BE2C (cell line): ENCODE data around the gene PRC1.

Experiments
- DNase-seq: peaks from one replicate; pipeline ENCODE4 v3.0.0-alpha.2; 2020
- H3K27me3 ChIP-seq: fragments of 250-450 bp; sonication (Bioruptor Pico); 2 replicates; pipeline ENCODE4 v1.5.1; 2020; ENCODE audit warnings: mild to moderate bottlenecking
- H3K36me3 ChIP-seq: fragments of 250-450 bp; sonication (Bioruptor Pico); 2 replicates; pipeline ENCODE4 v1.5.1; 2020; ENCODE audit warnings: mild to moderate bottlenecking
- H3K4me1 ChIP-seq: fragments of 250-450 bp; sonication (Bioruptor Pico); 2 replicates; pipeline ENCODE4 v1.5.1; 2020
- H3K4me3 ChIP-seq: 2 replicates; pipeline ENCODE4 v1.5.1; 2011; ENCODE audit warnings: low read depth, low read length
- H3K9me3 ChIP-seq: fragments of 250-450 bp; sonication (Bioruptor Pico); 2 replicates; pipeline ENCODE4 v1.5.1; 2020
- CTCF ChIP-seq: IDR thresholded peaks from 2 replicates; pipeline ENCODE4 v1.5.1; 2012; ENCODE audit warnings: mild to moderate bottlenecking, low read depth, low read length

Gene PRC1

GRCh38 chr15:91031796-91032195, 37.5 kb upstream of the PRC1 start:
- TF ChIP-seq CTCF = no peak
- no peak overlapping the region for H3K4me3 ChIP-seq
- H3K9me3 ChIP-seq = no peaks in the 10 kb centered on the region
- H3K27me3 ChIP-seq = no peaks in the 10 kb centered on the region; the same call in 1 of the 2 replicates
- no peak for DNase-seq
- no peaks in the 10 kb centered on the region for H3K36me3 ChIP-seq
- H3K4me1 ChIP-seq = no peaks in the 10 kb centered on the region

GRCh38 chr15:91027677-91028076, 33.3 kb upstream of the PRC1 start:
- Histone ChIP-seq H3K9me3 (no peaks in the 10 kb centered on the region), H3K4me1 (no peaks in the 10 kb centered on the region), H3K36me3 (no peaks in the 10 kb centered on the region), H3K27me3 (no peaks in the 10 kb centered on the region), H3K4me3 (no peak overlapping the region)
- DNase-seq = no peak
- no peak for TF ChIP-seq CTCF

- no peaks in the 10 kb centered on the region for H3K4me1 ChIP-seq
Observed at GRCh38 chr15:91023720-91024119, 29.4 kb upstream of the PRC1 start.

GRCh38 chr15:91022832-91023129, 28.4 kb upstream of the PRC1 start:
- no peaks in the 10 kb centered on the region for H3K27me3 ChIP-seq
- H3K36me3 ChIP-seq = no peaks in the 10 kb centered on the region
- no peaks in the 10 kb centered on the region for H3K9me3 ChIP-seq
- no peak for DNase-seq
- no peaks in the 10 kb centered on the region for H3K4me1 ChIP-seq
- no peak for TF ChIP-seq CTCF
- H3K4me3 ChIP-seq = peak overlapping the region; percentile 98

More at GRCh38 chr15:91023720-91024119, 29.4 kb upstream of the PRC1 start:
- H3K4me3 ChIP-seq = no peak overlapping the region
- no peak for TF ChIP-seq CTCF
- no peaks in the 10 kb centered on the region for H3K9me3 ChIP-seq
- DNase-seq = no peak
- H3K36me3 ChIP-seq = no peaks in the 10 kb centered on the region
- no peaks in the 10 kb centered on the region for H3K27me3 ChIP-seq

- peak within 1 kb of the TSS; percentile 98 for H3K4me3 ChIP-seq
- no peaks in the 10 kb centered on the region for H3K4me1 ChIP-seq
- H3K27me3 ChIP-seq = no peaks in the 10 kb centered on the region
- TF ChIP-seq CTCF = no peak
- H3K36me3 ChIP-seq = no peaks in the 10 kb centered on the region
- no peaks in the 10 kb centered on the region for H3K9me3 ChIP-seq
- DNase-seq = peak; percentile 83
Observed at GRCh38 chr15:91022075-91022831, 27.9 kb upstream of the PRC1 start, which contains the start of gene VPS33B. VPS33B (minus strand) TSS chr15:91022594; CDS start chr15:91022249, 345 bp downstream.

GRCh38 chr15:91021516-91022074, 27.3 kb upstream of the PRC1 start:
- Histone ChIP-seq H3K4me3 (peak overlapping the region; percentile 98), H3K9me3 (no peaks in the 10 kb centered on the region), H3K36me3 (no peaks in the 10 kb centered on the region), H3K27me3 (no peaks in the 10 kb centered on the region), H3K4me1 (no peaks in the 10 kb centered on the region)
- TF ChIP-seq CTCF = no peak
- DNase-seq = peak; percentile 63
